ENCODE data around the gene LYPLAL1. TPM values are rescaled to one million over a fixed set of nuclear protein-coding genes. Genes with fewer than 3 reads are reported as not detected.

Gene LYPLAL1
- total RNA-seq, result 18.7 and 28.3 TPM in 2 replicates
- polyA plus RNA-seq, result 31.9 and 38.0 TPM in 2 replicates

DNA sequence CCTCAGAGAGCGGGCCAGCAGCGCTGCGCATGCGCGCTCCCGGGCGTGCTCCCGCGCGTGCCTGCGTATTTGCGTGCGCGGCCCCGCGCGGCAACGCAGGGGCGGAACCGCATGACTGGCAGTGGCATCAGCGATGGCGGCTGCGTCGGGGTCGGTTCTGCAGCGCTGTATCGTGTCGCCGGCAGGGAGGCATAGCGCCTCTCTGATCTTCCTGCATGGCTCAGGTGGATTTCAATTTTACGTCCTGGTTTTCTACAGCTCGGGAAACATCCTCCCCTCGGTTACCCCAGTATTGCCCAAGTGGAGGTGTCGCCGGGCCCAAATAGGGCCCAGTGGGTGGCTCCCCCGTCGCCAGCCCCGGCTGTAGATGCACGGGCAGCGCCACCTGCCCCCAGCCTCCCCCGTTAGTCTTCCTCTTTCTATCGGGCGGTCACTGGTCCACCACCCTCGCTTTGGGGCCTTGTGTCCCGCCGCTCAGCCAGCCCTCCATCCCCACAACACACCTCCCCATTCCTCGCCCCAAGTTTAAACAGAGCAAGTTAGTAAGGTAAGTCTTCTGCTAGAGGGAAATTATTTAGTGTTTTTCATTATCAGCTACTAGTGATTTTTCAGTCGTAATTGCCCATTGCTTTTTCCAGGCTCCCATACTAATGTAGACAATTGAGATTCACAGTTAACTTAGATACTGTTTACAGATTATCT is at the start of gene LYPLAL1:
Gene LYPLAL1 (plus strand): TSS at position 121 of the 702 bp plus-strand sequence. CDS start 13 bp downstream, at position 134.
- no peaks in the 10 kb centered on the region for H3K9me2 ChIP-seq (replicated peaks; ENCODE audit: insufficient read depth)

DNA sequence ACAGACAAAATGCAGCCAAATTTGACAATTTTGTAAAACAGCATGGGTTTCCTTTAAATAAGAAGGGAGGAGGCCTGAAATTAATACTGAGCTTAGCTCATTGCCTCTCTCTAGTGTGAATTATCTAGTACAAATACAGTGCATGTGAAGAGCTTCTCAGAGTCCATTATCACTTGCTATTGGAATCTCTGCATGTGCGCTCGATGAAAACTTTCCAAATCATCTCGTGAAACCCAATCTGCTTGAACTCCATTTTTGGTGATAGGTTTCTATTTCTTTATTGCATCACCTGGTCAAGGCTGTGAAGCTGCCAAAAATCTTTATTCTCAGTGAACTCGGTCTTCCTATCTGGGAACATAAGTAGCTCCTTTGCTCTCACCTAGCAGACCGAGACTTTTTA is 49.5 kb upstream of the LYPLAL1 start:
- TF ChIP-seq, protein P1, sequence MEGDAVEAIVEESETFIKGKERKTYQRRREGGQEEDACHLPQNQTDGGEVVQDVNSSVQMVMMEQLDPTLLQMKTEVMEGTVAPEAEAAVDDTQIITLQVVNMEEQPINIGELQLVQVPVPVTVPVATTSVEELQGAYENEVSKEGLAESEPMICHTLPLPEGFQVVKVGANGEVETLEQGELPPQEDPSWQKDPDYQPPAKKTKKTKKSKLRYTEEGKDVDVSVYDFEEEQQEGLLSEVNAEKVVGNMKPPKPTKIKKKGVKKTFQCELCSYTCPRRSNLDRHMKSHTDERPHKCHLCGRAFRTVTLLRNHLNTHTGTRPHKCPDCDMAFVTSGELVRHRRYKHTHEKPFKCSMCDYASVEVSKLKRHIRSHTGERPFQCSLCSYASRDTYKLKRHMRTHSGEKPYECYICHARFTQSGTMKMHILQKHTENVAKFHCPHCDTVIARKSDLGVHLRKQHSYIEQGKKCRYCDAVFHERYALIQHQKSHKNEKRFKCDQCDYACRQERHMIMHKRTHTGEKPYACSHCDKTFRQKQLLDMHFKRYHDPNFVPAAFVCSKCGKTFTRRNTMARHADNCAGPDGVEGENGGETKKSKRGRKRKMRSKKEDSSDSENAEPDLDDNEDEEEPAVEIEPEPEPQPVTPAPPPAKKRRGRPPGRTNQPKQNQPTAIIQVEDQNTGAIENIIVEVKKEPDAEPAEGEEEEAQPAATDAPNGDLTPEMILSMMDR (IDR thresholded peaks at IDR 0.05; ENCODE audit: poor library complexity), result no peak
- TF ChIP-seq EZH2 (IDR thresholded peaks at IDR 0.05; ENCODE audit: borderline replicate concordance), result no peak
- no peak for TF ChIP-seq EZH2phosphoT487 (IDR thresholded peaks at IDR 0.05; ENCODE audit: low read depth, severe bottlenecking, unreplicated experiment)
- no peak overlapping the region for H3K4me3 ChIP-seq
- H3K4me2 ChIP-seq, result no peak overlapping the region
- peaks cover 9% of the 10 kb centered on the region for H3K4me1 ChIP-seq (ENCODE audit: insufficient read depth)
- H3K9me2 ChIP-seq (replicated peaks; ENCODE audit: insufficient read depth), result no peaks in the 10 kb centered on the region
- H3K27ac ChIP-seq, result no peak overlapping the region
- no peaks in the 10 kb centered on the region for H3K27me3 ChIP-seq
- no peaks in the 10 kb centered on the region for H4K20me1 ChIP-seq (ENCODE audit: insufficient read depth, poor library complexity, severe bottlenecking)
- H2AFZ ChIP-seq, result no peak overlapping the region
- H3K79me2 ChIP-seq, result no peaks in the 10 kb centered on the region
- WGBS (ENCODE audit: low lambda C conversion rate, missing lambda C conversion rate), result 91% methylated on average over 5 of the region's 5 CpGs
- no peaks in the 10 kb centered on the region for H3K36me3 ChIP-seq (replicated peaks; ENCODE audit: insufficient read depth, low read depth)
- no peak for DNase-seq (ENCODE audit: low spot score)
- no peaks in the 10 kb centered on the region for H3K9me3 ChIP-seq (ENCODE audit: low read depth)

More for the DNA sequence above, at the start of gene LYPLAL1:
- Histone ChIP-seq H2AFZ (peak within 1 kb of the TSS; percentile 94), H3K4me3 (peak within 1 kb of the TSS; percentile 58), H3K27me3 (no peaks in the 10 kb centered on the region), H4K20me1 (ENCODE audit: insufficient read depth, poor library complexity, severe bottlenecking) (no peaks in the 10 kb centered on the region), H3K36me3 (replicated peaks; ENCODE audit: insufficient read depth, low read depth) (no peaks in the 10 kb centered on the region), H3K4me1 (ENCODE audit: insufficient read depth) (peaks cover 20% of the 10 kb centered on the region), H3K27ac (peak within 1 kb of the TSS; percentile 87), H3K79me2 (peaks cover 24% of the 10 kb centered on the region), H3K4me2 (peak within 1 kb of the TSS; percentile 86), H3K9me3 (ENCODE audit: low read depth) (no peaks in the 10 kb centered on the region)
- peak; percentile 95 for DNase-seq (ENCODE audit: low spot score)
- no peak for TF ChIP-seq EZH2phosphoT487 (IDR thresholded peaks at IDR 0.05; ENCODE audit: low read depth, severe bottlenecking, unreplicated experiment)
- TF ChIP-seq, protein P1 (IDR thresholded peaks at IDR 0.05; ENCODE audit: poor library complexity), result no peak
- no peak for TF ChIP-seq EZH2 (IDR thresholded peaks at IDR 0.05; ENCODE audit: borderline replicate concordance)
- 2% methylated on average over 34 of the region's 48 CpGs for WGBS (ENCODE audit: low lambda C conversion rate, missing lambda C conversion rate)

DNA sequence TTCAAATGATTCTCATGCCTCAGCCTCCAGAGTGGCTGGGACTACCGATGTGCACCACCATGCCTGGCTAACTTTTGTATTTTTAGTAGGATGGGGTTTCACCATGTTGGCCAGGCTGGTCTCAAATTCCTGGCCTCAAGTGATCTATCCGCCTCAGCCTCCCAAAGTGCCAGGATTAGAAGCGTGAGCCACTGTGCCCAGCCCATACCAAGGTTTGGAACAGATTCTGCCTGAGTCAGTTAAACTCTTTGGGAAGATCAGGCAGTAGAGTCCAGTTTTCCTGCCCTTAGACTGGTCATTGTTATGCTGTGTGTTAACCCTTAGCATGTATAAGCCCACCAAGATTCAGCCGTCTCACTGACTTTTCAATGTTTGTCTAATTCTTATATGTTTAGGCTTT is 48.3 kb upstream of the LYPLAL1 start:
- no peaks in the 10 kb centered on the region for H3K27me3 ChIP-seq
- no peak overlapping the region for H3K4me3 ChIP-seq
- no peak overlapping the region for H2AFZ ChIP-seq
- peaks cover 8% of the 10 kb centered on the region for H3K4me1 ChIP-seq (ENCODE audit: insufficient read depth)
- no peaks in the 10 kb centered on the region for H3K36me3 ChIP-seq (replicated peaks; ENCODE audit: insufficient read depth, low read depth)
- no peaks in the 10 kb centered on the region for H3K9me3 ChIP-seq (ENCODE audit: low read depth)
- DNase-seq (ENCODE audit: low spot score), result no peak
- no peak overlapping the region for H3K4me2 ChIP-seq
- TF ChIP-seq EZH2 (IDR thresholded peaks at IDR 0.05; ENCODE audit: borderline replicate concordance), result no peak
- TF ChIP-seq EZH2phosphoT487 (IDR thresholded peaks at IDR 0.05; ENCODE audit: low read depth, severe bottlenecking, unreplicated experiment), result no peak
- TF ChIP-seq, protein P1 (IDR thresholded peaks at IDR 0.05; ENCODE audit: poor library complexity), result no peak
- no peak overlapping the region for H3K27ac ChIP-seq
- WGBS (ENCODE audit: low lambda C conversion rate, missing lambda C conversion rate), result 98% methylated on average over 4 of the region's 4 CpGs
- H3K9me2 ChIP-seq (replicated peaks; ENCODE audit: insufficient read depth), result no peaks in the 10 kb centered on the region
- no peaks in the 10 kb centered on the region for H3K79me2 ChIP-seq
- no peaks in the 10 kb centered on the region for H4K20me1 ChIP-seq (ENCODE audit: insufficient read depth, poor library complexity, severe bottlenecking)
